SK-N-SH (cell line): ENCODE measurements around the gene EPHA5. TPM values are rescaled to one million over a fixed set of nuclear protein-coding genes. Genes with fewer than 3 reads are reported as not detected.

ENCODE experiments used
- CTCF ChIA-PET: fragments of 300-600, 350-600 bp; formaldehyde crosslinking; extraction: SDS; loops from one replicate; lab custom pipeline; 2021; lab: Yijun Ruan, JAX
- POLR2A ChIA-PET: fragments of 350-600 bp; sonication (Branson Sonifier 250); formaldehyde crosslinking; extraction: SDS; loops from one replicate; lab custom pipeline; 2020; ENCODE audit warnings: antibody characterized with exemption, inconsistent platforms; lab: Yijun Ruan, JAX
- DNase-seq: peaks from one replicate; pipeline ENCODE4 v3.0.0; 2012
- H2AFZ ChIP-seq: fragments of 200-600 bp; sonication (generic); 2 replicates; pipeline ENCODE4 v1.8.1; 2016; ENCODE audit warnings: antibody characterized with exemption, mild to moderate bottlenecking, low read depth
- H3F3A ChIP-seq: fragments of 200-600 bp; sonication (generic); replicated peaks from 2 replicates; pipeline ENCODE3; 2016; ENCODE audit warnings: antibody characterized with exemption, mild to moderate bottlenecking; ENCODE audit not compliant: insufficient read depth
- H3K27ac ChIP-seq, 2 experiments: fragments of 200-500 bp in 1 of 2; fragments of 200-600 bp in 1 of 2; sonication (Bioruptor generic) in 1 of 2; sonication (generic), shearing (Covaris generic) in 1 of 2; 2 replicates each; pipeline versions ENCODE4 v1.5.1 to v1.6.1; 2014 to 2016; ENCODE audit warnings: low read depth in 2 of 2, inconsistent platforms in 1 of 2, low read length in 1 of 2, mild to moderate bottlenecking in 1 of 2, mixed read lengths in 1 of 2
- H3K27me3 ChIP-seq: fragments of 200-600 bp; sonication (generic), shearing (Covaris generic); 2 replicates; pipeline ENCODE4 v1.6.1; 2016; ENCODE audit warnings: mixed run types; ENCODE audit not compliant: insufficient read depth
- H3K36me3 ChIP-seq, 2 experiments: fragments of 200-500 bp in 1 of 2; fragments of 200-600 bp in 1 of 2; sonication (Bioruptor generic) in 1 of 2; sonication (generic) in 1 of 2; replicated peaks in 1 of 2; 2 replicates each; pipeline versions ENCODE3 to v1.5.1; 2014 to 2016; ENCODE audit warnings: low read length in 1 of 2, mild to moderate bottlenecking in 1 of 2; ENCODE audit not compliant: insufficient read depth in 2 of 2, control insufficient read depth in 1 of 2
- H3K4me1 ChIP-seq, 2 experiments: fragments of 200-500 bp in 1 of 2; fragments of 200-600 bp in 1 of 2; sonication (Bioruptor generic) in 1 of 2; sonication (generic), shearing (Covaris generic) in 1 of 2; 2 replicates each; pipeline versions ENCODE4 v1.5.1 to v1.6.1; 2014 to 2016; ENCODE audit warnings: low read depth in 1 of 2, low read length in 1 of 2, mixed run types in 1 of 2; ENCODE audit not compliant: insufficient read depth in 2 of 2, control insufficient read depth in 1 of 2
- H3K4me2 ChIP-seq: fragments of 200-600 bp; sonication (generic), shearing (Covaris generic); 2 replicates; pipeline ENCODE4 v1.6.1; 2017; ENCODE audit warnings: mixed run types
- H3K4me3 ChIP-seq, 2 experiments: fragments of 200-500 bp in 1 of 2; fragments of 200-600 bp in 1 of 2; sonication (Bioruptor generic) in 1 of 2; sonication (generic), shearing (Covaris generic) in 1 of 2; 2 replicates each; pipeline versions ENCODE4 v1.5.1 to v1.8.1; 2014 to 2016; ENCODE audit warnings: low read depth in 2 of 2, inconsistent platforms in 1 of 2, low read length in 1 of 2, mild to moderate bottlenecking in 1 of 2, mixed read lengths in 1 of 2, moderate library complexity in 1 of 2
- H3K79me2 ChIP-seq: fragments of 200-600 bp; sonication (generic); 2 replicates; pipeline ENCODE4 v1.8.1; 2017; ENCODE audit warnings: mild to moderate bottlenecking; ENCODE audit not compliant: insufficient read depth
- H3K9ac ChIP-seq: fragments of 200-600 bp; sonication (generic); 2 replicates; pipeline ENCODE4 v1.6.1; 2017; ENCODE audit warnings: mixed run types
- H3K9me2 ChIP-seq: fragments of 200-600 bp; sonication (generic); 2 replicates; pipeline ENCODE4 v1.6.1; 2017; ENCODE audit warnings: mixed run types
- H3K9me3 ChIP-seq: fragments of 200-600 bp; sonication (generic); 2 replicates; pipeline ENCODE4 v1.6.1; 2017; ENCODE audit warnings: mixed run types, mild to moderate bottlenecking, moderate library complexity
- H4K20me1 ChIP-seq: fragments of 200-600 bp; sonication (generic); 2 replicates; pipeline ENCODE4 v1.6.1; 2017; ENCODE audit warnings: mild to moderate bottlenecking, mixed run types; ENCODE audit not compliant: insufficient read depth
- ELF1 ChIP-seq: IDR thresholded peaks from 2 replicates; pipeline ENCODE4 v1.4.0; 2012
- FOXM1 ChIP-seq: IDR thresholded peaks from 2 replicates; pipeline ENCODE4 v1.4.0; 2012; ENCODE audit warnings: low read depth, mild to moderate bottlenecking
- GABPA ChIP-seq: IDR thresholded peaks from 2 replicates; pipeline ENCODE4 v1.4.0; 2012; ENCODE audit warnings: low read depth, mild to moderate bottlenecking
- IRF3 ChIP-seq: fragments of 150-350 bp; IDR thresholded peaks from 2 replicates; pipeline ENCODE4 v1.6.1; 2016; ENCODE audit warnings: mild to moderate bottlenecking, low read depth, low read length
- MXI1 ChIP-seq: IDR thresholded peaks from 2 replicates; pipeline ENCODE4 v1.6.1; 2012; ENCODE audit warnings: mild to moderate bottlenecking, low read depth, low read length, improper control_type of control experiment
- NFIC ChIP-seq: IDR thresholded peaks from 2 replicates; pipeline ENCODE4 v1.4.0; 2012; ENCODE audit warnings: borderline replicate concordance
- NRF1 ChIP-seq: IDR thresholded peaks from 2 replicates; pipeline ENCODE4 v1.6.1; 2012; ENCODE audit warnings: low read depth, mild to moderate bottlenecking, low read length
- POLR2AphosphoS5 ChIP-seq: IDR thresholded peaks from 2 replicates; pipeline ENCODE4 v1.6.1; 2012; ENCODE audit warnings: low read depth, low read length
- RXRA ChIP-seq: IDR thresholded peaks from 2 replicates; pipeline ENCODE4 v1.4.0; 2012; ENCODE audit warnings: low read depth, mild to moderate bottlenecking, borderline replicate concordance
- SMC3 ChIP-seq: IDR thresholded peaks from 2 replicates; pipeline ENCODE4 v1.6.1; 2012; ENCODE audit warnings: low read depth, low read length, improper control_type of control experiment
- TEAD4 ChIP-seq: IDR thresholded peaks from 2 replicates; pipeline ENCODE4 v1.4.0; 2012; ENCODE audit warnings: mild to moderate bottlenecking, borderline replicate concordance; ENCODE audit not compliant: insufficient read depth
- ZBTB33 ChIP-seq: IDR thresholded peaks from 2 replicates; pipeline ENCODE4 v1.4.0; 2012; ENCODE audit warnings: low read depth, borderline replicate concordance
- WGBS: methylation state at CpG from one replicate; pipeline ENCODE4 v1.1.6; 2017; ENCODE audit warnings: low lambda C conversion rate; 5-methylcytosine and 5-hydroxymethylcytosine counted together
- polyA plus RNA-seq, 3 experiments: library from polyadenylated mRNA; depleted of rRNA; stranded (reverse); fragments of >200 nt; gene quantifications; 2 replicates each; pipeline ENCODE4 v1.2.3, GENCODE V29; 2012

The EPHA5 gene
- polyA plus RNA-seq, 1 of the 3 experiments (the other 2 are of a cell fraction): not detected

- Histone ChIP-seq H3K9ac (no peak overlapping the region), H4K20me1 (no peaks in the 10 kb centered on the region), H3K27me3 (no peaks in the 10 kb centered on the region), H3K79me2 (no peaks in the 10 kb centered on the region), H3K36me3 (no peaks in the 10 kb centered on the region), H3K9me2 (no peaks in the 10 kb centered on the region), H3K27ac (no peak overlapping the region), H2AFZ (no peak overlapping the region), H3K4me3 (no peak overlapping the region), H3K4me2 (no peak overlapping the region), H3F3A (no peaks in the 10 kb centered on the region), H3K9me3 (no peaks in the 10 kb centered on the region), H3K4me1 (no peaks in the 10 kb centered on the region)
- ChIA-PET POLR2A (no interaction called here), CTCF (interaction anchor here (1.1 kb wide), 1 partner anchor 11 kb away, joined by 4 read pairs; no protein-coding TSS in a partner anchor)
- DNase-seq: no peak
- TF ChIP-seq NRF1 (no peak), ELF1 (no peak), NFIC (no peak)
- WGBS: 0% methylated on average over 1 of the region's 1 CpG
Measured at GRCh38 chr4:65391382-65391781, 278.9 kb downstream of the EPHA5 start.

- TF ChIP-seq FOXM1 (no peak), SMC3 (no peak), IRF3 (no peak), TEAD4 (no peak), MXI1 (no peak), ZBTB33 (no peak), RXRA (no peak), POLR2AphosphoS5 (no peak), GABPA (no peak)
- Histone ChIP-seq H3K79me2 (no peaks in the 10 kb centered on the region), H3K27ac (no peak overlapping the region), H3K9ac (no peak overlapping the region), H3K4me2 (no peak overlapping the region), H3K36me3 (no peaks in the 10 kb centered on the region), H3F3A (peaks cover 10% of the 10 kb centered on the region), H3K9me3 (no peaks in the 10 kb centered on the region), H3K27me3 (no peaks in the 10 kb centered on the region), H3K9me2 (no peaks in the 10 kb centered on the region), H3K4me1 (peaks cover 0 to 11% of the 10 kb centered on the region in 2 experiments; a peak in 1 of 4 replicates), H4K20me1 (no peaks in the 10 kb centered on the region), H3K4me3 (no peak overlapping the region), H2AFZ (no peak overlapping the region)
- POLR2A ChIA-PET: no interaction called here
- CTCF ChIA-PET: no interaction called here
- WGBS: 44% methylated on average over 5 of the region's 5 CpGs
- DNase-seq: no peak
Measured at GRCh38 chr4:65386927-65387326, 283.4 kb downstream of the EPHA5 start.
